AG08395 (cell line): ENCODE measurements around the gene MKKS.
"Not testable (repeated sequence)": the region's sequence is repeated elsewhere in the genome, so short reads cannot be mapped to it uniquely, and the experiment has no call there.

Experiments
- DNase-seq: peaks from one replicate; pipeline ENCODE4 v3.0.0; 2012; ENCODE audit warnings: mixed read lengths, low spot score

The MKKS gene

DNA sequence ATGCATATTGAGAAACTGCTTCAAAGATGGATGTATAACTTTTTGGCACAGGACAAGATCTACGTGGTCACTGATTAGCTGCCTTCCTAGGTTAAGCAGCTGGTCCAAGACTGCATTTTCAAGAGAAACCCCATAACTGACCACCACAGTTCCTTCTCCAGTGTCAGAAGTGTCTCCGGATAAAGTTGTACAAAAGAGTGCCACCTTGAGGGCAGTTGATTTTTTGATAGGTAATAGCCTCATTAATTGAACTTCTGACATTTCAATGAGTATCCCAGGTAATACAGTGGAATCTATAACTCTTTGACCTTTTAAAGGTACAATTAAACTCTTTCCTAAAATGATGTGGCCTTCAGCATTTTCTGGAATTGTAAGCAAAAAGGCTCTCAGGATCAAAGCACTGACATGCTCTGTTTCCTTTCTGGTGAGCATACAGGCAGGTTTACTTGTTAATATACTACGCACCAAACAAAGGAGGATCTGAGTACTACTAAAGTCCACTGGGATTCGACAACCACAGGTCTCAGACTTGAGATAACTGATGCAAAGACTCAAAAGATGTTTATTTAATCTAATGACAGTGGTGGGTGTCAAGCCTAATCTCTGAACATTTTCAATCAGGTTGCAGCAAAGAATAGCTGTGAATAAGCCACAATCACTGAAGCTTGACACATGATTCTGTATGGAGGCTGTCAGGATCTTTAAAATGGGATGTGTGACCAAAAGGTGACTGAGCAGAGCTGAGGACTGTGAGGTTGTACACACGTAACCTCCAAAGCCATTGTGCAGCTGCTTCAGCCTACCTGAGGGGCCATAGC lies 21.2 kb downstream of the MKKS start:
- peak; percentile 2 for DNase-seq

DNA sequence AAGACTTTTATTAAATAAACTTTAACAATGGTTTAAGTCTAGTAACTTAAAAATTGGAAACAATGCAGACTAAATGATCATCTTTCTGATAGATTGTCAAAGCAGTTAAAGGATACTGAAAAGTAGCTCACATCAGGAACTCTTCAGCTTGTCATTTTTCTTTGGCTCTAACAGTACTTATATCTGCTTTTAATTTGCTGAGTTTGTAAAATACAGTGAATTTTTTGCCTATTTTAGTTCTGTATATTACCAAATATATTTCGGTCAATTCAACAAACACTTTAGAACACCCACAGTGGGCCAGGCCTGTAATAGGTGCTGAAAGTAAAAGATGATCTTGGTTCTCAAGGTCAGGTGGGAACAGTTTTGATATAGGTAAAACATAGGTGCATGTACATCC lies 22.3 kb downstream of the MKKS start:
- DNase-seq = no peak

DNA sequence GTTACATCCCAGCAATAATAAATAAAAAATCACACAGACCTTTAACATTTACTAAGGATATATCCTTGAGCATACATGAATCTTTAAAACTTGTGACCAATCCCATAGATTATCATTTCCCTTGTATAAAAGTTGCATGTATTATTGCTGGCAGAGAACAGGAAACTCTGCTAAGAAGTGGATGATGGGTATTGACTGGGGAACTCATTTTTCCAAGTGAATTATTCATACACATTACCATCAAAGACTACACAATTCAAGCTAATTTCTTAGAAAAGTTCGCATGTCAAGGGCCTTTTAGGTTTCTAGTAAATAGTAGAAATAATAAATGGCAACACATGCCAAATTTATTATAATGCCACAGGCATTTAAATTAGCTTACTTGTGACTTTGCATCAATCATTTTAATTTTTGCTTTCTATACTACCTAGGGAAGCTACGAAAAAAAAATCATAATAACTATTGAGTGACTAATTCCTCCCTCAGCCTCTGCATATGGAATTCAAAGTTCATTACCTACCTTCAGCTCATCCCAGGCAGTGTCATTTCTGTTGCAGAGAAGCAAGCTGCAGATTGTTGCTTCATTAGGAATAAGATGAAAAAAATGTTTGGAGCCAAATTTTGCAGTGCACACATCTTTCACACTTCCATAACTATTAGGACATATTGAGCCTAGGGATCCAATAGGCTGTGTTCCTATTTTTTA lies 25.8 kb downstream of the MKKS start:
- no peak for DNase-seq

DNA sequence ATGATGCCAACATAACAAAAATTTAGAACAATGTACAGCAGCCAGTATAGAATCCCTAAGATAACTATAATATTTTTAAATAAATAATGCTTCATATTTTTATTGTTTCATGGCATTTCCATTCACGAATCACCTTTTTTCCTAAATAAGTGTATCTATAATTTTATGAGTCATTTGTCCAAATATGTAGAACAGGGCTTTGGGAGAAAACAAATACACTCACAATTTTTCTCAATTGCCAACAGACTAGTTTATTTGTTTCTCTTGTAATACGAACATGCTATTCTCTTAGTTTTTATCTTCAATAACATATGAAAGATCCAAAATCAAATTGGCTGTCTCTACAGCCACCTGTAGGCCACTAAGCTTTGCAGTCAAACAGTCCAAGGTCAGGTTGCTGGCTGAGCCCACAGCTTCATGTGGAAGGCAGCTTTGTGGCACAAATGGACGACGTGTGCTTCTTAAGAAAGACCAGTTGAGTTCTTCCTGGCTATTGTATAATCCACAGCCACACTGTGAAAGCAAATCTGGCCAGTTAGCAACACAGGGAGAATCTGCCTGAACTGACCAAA lies 29.0 kb downstream of the MKKS start:
- DNase-seq = no peak

DNA sequence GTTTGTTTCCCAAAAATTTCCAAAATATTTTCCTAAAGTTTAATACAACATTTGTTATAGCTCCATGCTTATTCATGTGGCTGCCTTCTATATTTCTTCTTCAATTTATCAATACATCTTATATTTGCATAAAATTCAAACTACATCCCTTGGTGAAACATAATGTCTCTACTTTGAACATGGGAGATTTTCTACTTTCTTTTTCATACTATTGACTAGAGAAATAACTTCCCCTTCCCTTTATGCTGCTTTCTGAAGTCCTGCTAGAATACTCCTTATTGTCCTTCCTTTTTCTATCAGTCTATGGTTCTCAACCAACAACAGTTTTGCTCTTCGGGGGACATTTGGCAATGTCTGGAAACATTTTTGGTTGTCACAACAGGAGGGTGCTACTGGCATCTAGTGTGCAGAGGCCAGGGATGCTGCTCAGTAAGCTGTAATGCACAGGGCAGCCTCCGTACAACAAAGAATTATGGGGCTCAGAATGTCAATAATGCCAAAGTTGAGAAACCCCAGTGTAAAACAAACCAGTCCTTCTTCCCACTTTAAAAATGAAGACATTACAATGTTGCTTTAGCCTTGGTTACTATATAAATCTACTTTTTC lies 29.9 kb downstream of the MKKS start:
- DNase-seq = no peak

DNA sequence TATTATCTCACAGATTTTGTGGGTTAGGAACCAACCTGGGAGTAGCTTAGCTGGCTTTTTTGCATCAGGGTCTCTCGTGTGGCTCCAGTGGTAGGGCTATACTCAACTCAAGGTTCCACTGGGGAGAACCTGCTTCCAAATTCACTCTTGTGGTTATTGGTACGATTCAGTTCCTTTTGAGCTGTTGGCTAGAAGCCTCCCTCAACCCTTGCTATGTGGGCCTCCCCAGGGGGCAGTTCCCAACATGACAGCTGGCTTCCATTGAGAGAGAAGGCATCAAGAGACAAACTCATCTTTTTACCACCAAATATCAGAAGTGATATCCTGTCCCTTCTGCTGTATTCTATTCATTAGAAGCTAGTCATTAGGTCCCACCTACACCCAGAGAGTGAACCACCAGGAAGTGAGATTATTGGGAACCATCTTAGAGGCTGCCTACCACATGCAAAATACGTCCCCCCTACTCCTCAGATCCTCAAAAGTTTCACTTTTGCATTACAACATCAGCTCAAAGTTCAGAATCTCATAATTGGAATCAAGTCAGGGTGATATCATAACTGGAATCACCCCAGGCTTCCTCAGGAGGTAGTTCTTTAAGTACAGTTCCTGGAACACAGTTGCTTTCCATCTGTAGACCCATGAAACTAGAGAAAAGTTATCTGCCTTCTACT lies 30.9 kb downstream of the MKKS start:
- DNase-seq = no peak

DNA sequence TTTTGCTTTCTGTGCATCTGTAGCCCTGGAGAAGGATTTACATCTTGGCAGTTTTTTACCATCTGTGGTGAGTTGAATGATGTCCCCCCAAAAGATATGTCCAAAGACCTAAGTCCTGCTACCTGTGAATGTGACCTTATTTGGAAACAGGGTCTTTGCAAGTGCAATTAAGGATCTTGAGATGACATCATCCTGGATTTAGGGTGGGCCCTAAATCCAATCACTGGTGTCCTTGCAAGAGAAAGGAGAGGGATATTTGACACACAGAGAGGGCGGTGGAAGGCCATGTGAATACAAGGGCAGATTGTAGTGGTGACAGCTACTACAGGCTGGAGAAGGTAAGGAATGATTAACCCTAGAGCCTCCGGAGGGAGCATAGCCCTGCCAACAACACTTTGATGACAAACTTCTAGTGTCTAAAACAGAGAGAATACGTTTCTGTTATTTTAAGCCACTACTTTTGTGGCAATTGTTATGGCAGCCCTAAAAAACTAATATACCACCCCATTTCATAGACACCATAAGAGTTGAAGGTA lies 35.1 kb downstream of the MKKS start:
- DNase-seq = no peak

DNA sequence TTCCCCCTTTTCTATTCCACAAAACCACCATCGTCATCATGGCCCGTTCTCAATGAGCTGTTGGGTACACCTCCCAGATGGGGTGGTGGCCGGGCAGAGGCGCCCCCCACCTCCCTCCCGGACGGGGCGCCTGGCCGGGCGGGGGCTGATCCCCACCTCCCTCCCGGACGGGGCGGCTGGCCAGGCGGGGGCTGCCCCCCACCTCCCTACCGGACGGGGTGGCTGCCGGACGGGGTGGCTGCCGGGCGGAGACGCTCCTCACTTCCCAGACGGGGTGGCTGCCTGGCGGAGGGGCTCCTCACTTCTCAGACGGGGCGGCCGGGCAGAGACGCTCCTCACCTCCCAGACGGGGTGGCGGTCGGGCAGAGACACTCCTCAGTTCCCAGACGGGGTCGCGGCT lies 39.3 kb downstream of the MKKS start:
- DNase-seq = not testable (repeated sequence)

DNA sequence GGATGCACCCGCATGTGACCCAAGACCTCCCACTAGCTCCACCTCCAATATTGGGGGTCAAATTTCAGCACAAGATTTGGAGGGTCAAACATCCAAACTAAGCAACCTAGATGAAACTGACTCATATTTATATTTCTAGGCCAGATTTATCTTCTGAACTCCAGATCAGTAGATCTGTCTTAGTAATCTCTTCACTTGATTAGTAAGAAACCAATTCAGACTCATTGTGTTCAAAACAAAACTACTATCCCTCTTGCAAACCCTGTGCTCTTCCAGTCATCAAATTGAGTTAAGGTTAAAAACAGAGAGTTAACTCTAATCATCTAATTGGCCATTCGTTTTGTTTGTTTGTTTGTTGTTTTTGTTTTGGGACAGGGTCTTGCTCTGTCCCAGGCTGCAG lies 43.3 kb downstream of the MKKS start:
- DNase-seq = no peak

DNA sequence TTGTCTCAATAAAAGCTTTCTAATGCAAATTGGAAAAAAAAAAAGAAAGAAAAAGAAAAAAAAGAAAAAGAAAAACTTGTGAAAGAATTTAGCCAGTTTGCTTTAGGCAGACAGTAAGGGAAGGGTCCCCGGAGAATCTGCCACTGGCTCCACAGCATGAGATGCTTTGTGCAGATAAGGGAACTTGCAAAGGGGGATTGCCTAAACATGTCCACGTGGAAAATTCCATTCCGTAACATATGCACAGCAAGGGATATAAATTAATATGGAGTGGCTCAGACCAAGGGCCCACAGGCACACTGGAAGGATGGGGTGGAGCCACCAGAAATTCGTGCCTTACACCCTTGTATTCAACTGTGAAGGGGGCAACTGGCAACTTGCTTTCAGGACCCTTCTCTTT lies 45.4 kb downstream of the MKKS start:
- no peak for DNase-seq

DNA sequence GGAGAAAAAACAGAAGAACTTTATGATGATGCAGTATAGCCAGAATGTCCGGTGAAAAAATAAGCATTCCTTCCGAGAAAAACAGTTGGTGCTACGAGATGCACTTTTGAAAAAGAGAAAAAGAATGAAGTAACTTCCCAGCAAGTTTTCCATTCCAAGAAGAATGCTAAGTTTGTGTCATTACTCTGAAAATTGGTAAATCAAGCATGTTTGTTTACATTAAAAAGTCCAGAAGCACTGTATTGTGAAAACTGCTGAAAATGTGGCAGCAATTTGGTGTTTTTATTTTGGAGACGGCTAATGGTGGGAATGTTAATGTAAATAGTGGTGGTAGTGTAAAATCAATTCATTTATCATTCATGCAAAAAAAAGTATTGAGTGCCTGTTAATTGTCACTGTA lies 46.3 kb downstream of the MKKS start:
- DNase-seq = no peak

DNA sequence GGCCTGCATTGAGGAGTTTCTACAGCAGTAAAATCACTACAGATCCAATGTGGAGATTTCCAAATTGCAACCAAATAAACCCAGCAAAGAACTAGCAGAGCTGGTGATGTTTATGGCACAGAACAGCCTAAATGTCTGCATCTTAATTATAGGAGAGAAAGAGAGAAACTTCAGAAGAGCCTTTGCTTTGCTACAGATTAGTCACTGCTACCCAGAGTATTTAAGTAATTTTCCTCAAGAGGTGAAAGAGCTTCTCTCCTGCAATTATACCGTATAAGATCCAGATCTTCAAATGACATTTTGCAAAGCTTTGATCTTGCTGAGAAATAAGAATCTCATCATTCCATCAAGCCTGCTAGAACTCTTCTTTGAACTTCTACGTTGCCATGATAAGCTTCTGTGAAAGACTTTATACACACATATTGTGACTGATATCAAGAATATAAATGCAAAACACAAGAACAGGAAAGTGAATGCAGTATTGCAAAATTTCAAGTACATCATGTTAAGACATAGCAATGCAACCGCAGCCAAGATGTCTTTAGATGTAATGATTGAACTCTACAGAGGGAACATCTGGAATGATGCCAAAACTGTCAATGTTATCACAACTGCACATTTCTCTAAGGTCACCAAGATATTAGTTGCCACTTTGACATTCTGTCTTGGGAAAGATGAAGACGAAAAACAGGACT lies 48.0 kb downstream of the MKKS start:
- DNase-seq = no peak

DNA sequence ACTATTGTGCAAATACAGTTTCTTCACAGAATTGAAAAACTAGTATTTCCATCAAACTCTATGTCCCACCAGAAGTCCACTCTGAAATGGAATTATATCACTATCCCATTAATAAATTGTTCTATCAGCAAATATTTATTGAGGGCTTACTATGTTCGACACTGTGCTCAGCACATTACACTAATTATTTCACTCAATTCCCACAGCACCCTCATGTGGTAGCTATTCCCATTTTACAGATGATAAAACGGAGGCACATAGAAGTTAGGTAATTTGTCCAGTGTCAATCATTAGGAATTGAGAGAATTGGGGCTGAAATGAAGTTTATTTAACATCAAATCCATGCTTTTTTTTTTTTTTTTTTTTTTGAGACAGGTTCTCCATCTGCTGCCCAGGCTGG lies 52.5 kb downstream of the MKKS start:
- DNase-seq = no peak

DNA sequence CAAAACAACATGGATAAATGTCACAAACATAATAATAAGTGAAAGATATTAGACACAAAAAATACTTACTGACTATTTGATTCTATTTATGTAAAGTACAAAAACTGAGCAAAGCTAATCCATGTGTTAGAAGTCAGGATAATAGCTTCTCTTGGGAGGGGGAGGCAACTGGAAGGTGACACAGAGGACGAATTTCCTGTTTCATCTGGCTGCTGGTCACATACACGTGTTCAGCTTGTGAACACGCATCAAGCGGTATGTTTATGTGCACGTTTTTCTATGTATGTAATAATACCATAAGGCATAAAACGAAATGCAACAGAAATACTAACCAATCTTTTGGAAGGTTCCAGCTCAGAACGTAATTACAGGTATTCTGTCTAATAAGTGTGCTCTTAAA lies 54.3 kb downstream of the MKKS start:
- no peak for DNase-seq

DNA sequence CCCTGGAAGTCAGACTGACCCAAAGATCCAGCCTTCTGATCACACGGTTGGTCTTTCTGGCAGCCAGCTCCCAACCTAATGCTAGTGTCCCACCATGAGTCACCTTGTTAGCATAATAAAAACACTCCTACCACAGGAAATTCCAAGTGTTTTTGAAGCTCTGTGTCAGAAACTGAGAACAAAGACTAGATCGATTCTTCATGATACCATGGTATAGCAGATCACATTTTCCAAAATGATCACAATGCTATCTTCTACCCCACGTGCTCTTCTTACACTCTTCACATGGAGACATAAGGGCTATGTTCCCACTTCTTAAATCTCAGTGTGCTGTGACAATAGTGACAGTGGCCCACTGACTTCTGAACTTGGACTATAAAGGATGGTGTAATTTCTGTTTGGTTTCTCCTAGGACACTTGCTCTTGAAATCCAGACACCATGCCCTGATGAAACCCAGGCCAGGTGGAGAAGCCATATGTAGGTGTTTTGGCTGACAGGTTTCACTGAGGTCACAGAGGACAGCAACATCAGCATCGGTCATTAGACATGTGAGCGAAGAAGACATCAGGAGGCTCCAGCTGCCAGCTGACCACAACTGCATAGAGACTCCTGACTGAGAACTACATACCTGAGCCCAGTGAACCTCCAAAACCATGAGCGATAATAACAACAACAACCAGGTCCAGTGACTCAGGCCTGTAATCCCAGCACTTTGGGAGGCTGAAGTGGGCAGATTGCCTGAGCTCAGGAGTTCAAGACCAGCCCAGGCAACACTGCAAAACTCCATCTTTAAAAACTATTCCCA lies 57.5 kb downstream of the MKKS start:
- DNase-seq = peak; percentile 56

DNA sequence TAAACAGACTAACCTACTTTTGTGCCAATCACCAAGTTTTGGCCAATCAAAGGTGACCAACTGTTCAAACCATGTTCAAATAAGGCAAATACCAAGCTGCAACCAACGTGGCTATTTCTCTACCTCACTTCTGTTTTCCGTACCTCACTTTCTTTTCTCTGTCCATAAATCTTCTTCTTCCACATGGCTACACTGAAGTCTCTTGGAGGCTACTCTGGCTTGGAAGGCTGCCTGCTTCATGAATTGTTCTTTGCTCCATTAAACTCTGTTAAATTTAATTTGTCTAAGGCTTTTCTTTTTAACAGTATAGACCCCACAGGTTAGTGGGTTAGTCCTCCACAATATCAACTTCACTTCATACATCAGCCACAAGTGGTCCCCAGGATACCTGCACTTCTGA lies 58.8 kb downstream of the MKKS start:
- no peak for DNase-seq

DNA sequence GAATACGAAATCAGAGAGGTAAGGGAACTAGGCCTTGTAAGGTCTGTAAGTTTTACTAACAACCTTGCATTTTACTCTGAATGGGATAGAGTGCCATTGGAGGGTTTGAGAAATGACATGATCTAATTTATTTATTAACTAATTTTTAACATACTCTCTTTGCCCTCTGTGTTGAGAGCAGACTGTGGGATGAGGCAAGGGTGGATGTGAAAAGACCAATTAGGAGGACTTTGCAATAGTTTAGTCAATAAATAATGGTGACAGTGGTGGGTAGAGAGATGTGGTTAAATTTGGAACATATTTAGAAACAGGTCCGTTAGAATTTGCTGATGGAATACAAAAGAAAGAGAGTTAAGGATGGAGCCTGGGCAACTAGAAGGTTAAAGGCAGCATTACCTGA lies 60.0 kb downstream of the MKKS start:
- DNase-seq = no peak

DNA sequence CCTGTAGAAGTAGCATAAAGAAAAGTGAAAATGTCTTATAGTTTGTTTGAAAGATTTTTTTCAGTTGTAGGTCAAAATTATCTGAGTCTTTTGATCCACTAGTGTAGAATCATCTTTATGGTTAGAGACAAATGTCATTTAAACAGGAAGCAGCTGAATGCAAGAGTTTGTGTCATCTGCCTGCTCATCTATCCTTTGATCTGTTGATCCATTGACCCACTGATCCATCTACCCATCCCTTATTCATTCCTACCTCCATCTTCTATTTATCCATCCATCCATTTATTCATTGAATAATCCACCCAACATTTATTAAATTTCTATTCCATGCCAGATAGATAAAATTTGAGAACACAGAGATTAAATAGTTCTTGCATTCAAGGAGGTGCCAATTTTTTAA lies 62.6 kb downstream of the MKKS start:
- no peak for DNase-seq

DNA sequence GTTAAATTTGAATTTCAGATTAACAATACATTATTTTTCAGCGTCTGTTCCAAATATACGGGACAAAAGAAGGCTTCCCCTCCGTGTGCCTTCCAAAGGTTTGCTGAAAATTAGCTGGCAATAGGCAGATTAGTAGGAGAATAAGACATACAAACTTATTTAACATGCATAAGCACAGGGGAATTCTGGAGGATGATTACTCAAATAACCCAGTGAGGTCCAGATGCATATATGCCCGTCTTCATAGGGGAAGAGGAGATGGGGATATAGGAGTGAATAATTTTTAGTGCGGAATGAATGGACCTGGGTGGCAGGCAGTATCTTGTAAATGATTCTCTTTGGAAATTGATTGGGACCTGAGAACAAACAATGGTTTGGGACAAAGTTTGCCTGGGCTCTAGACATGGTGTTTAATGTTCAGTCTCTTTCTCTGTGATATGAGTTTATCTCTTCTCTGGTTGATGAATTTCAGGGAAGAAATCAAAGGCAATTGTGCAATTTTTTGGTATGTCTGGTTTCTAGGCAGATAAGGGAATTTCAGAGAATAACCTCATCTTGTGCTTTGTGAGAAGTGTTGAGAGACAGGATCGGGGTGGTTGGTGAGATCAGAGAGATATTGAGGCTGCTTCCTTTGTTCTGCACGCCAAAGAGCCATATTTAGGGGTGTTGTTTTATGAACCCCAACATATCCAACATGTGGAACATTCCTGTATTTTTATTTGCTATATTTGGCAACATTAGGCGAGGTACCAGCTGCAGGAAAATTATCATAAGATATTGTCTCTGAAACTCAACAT lies 63.7 kb downstream of the MKKS start:
- no peak for DNase-seq

DNA sequence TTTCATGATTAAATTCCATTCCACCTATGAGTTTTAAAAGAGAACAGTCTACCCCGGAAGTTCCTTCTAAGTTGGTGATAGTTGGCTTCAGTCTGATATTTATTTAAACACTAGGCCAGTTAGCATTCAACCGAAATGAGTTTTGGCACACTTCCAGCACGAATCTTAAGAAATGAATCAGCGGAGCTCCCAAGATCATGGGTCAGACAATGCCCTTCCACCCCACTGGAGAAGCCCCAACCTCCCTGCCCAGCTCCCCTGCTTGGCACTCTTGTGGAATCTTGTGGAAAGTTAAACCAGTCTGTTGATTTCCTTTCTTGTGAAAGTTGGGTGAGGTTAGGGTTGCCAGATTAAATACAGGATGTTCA lies 64.3 kb downstream of the MKKS start:
- DNase-seq = no peak
